ENCODE results near the gene EIF4B. TPM values are rescaled to one million over a fixed set of nuclear protein-coding genes. Genes with fewer than 3 reads are reported as not detected.

The EIF4B gene
- total and polyA plus RNA-seq, 9 of the 15 experiments (the other 6 are each of a cell fraction or from before 2014, with no cell fraction given): 138 to 669 (median 552) TPM

DNA sequence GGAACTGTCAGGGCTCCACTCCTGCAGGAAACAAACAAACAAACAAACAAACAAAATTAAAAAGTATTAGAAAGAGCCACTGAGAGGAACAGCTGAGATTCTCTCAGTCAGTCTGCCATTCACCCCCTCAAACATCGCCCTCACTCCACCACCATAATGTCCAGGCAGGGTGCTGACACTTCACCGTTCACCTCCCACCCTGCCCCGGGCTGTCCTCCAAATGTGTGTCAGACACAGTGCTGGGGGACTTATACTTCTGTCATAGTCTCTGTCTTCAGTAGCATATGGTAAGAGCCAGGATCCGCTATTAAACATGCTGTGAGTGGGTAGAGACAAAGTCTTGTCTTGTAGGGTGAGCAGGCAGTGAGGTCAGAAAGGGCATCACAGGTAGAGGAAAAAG is 29.1 kb upstream of the EIF4B start:
- Histone ChIP-seq H3K4me2 (ENCODE audit: insufficient read depth, low read length) (no peak overlapping the region), H3K9ac (ENCODE audit: insufficient read depth in 1 of 2, low read depth in 2 of 2, low read length in 2 of 2) (no peak overlapping the region), H3K79me2 (ENCODE audit: control insufficient read depth, insufficient read depth, low read length) (no peaks in the 10 kb centered on the region), H3K27me3 (ENCODE audit: control insufficient read depth in 2 of 2, insufficient read depth in 2 of 2, low read length in 2 of 2) (no peaks in the 10 kb centered on the region), H3K27ac (ENCODE audit: extremely low read depth, low read depth, low read length) (no peak overlapping the region), H3K4me3 (no peak overlapping the region), H3K36me3 (ENCODE audit: control insufficient read depth, insufficient read depth, low read length) (no peaks in the 10 kb centered on the region), H2AFZ (ENCODE audit: low read depth, low read length) (peak overlapping the region; percentile 19; the same call in 1 of the 2 replicates), H3K4me1 (replicated peaks in 1 of 2; ENCODE audit: control insufficient read depth in 2 of 2, insufficient read depth in 2 of 2, low read length in 2 of 2) (peaks cover 13 to 26% of the 10 kb centered on the region in 2 experiments; a peak in 3 of 5 replicates), H4K20me1 (replicated peaks; ENCODE audit: control insufficient read depth, insufficient read depth, low read length) (no peaks in the 10 kb centered on the region), H3K9me3 (replicated peaks; ENCODE audit: control insufficient read depth, insufficient read depth, low read depth, low read length) (no peaks in the 10 kb centered on the region), H3K9me1 (ENCODE audit: control insufficient read depth, insufficient read depth, low read length) (peaks cover 6% of the 10 kb centered on the region)
- FAIRE-seq (no peak), DNase-seq (ENCODE audit: extremely low read depth in 1 of 4, low spot score in 3 of 4) (no peak), ATAC-seq (no peak)
- CTCF ChIA-PET (ENCODE audit: low intra/inter-chr PET ratio): interaction anchor here (0.6 to 10.4 kb wide), 3 partner anchors 9 to 93 kb away, joined by 3 to 398 read pairs (median 4); no protein-coding TSS in a partner anchor
- in situ Hi-C loops (cut with MboI): no loop called here
- 25% methylated on average over 4 of the region's 4 CpGs for WGBS (ENCODE audit: insufficient coverage, low coverage, missing lambda C conversion rate)
- intact Hi-C loops (cut with micrococcal nuclease): no loop called here
- BruUV-seq (replicated peaks): no TSS peak
- TF ChIP-seq, protein P1, sequence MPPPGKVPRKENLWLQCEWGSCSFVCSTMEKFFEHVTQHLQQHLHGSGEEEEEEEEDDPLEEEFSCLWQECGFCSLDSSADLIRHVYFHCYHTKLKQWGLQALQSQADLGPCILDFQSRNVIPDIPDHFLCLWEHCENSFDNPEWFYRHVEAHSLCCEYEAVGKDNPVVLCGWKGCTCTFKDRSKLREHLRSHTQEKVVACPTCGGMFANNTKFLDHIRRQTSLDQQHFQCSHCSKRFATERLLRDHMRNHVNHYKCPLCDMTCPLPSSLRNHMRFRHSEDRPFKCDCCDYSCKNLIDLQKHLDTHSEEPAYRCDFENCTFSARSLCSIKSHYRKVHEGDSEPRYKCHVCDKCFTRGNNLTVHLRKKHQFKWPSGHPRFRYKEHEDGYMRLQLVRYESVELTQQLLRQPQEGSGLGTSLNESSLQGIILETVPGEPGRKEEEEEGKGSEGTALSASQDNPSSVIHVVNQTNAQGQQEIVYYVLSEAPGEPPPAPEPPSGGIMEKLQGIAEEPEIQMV (tag; conservative IDR thresholded peaks at IDR 0.05; ENCODE audit: low read depth): no peak
- no peak for TF ChIP-seq MED1 (CRISPR knock-in tag; IDR thresholded peaks at IDR 0.05; ENCODE audit: borderline replicate concordance)
- no peak for TF ChIP-seq FUS (optimal IDR thresholded peaks at IDR 0.05; ENCODE audit: low read depth, low read length)
- no peak for TF ChIP-seq ESRRA (IDR thresholded peaks at IDR 0.05; ENCODE audit: borderline replicate concordance, low read depth)
- no peak for TF ChIP-seq SRSF1 (IDR thresholded peaks at IDR 0.05; ENCODE audit: low read depth, low read length)
- TF ChIP-seq NFYB (IDR thresholded peaks at IDR 0.05; ENCODE audit: extremely low read depth, insufficient read length): no peak
- no peak for TF ChIP-seq XRCC3 (IDR thresholded peaks at IDR 0.05)
- TF ChIP-seq POLR2H (tag; IDR thresholded peaks at IDR 0.05; ENCODE audit: low read depth): no peak
- no peak for TF ChIP-seq TSC22D4 (tag; IDR thresholded peaks at IDR 0.05)
- no peak for TF ChIP-seq NCOA2 (IDR thresholded peaks at IDR 0.05; ENCODE audit: partially characterized antibody in 2 of 2)
- TF ChIP-seq, protein P2, sequence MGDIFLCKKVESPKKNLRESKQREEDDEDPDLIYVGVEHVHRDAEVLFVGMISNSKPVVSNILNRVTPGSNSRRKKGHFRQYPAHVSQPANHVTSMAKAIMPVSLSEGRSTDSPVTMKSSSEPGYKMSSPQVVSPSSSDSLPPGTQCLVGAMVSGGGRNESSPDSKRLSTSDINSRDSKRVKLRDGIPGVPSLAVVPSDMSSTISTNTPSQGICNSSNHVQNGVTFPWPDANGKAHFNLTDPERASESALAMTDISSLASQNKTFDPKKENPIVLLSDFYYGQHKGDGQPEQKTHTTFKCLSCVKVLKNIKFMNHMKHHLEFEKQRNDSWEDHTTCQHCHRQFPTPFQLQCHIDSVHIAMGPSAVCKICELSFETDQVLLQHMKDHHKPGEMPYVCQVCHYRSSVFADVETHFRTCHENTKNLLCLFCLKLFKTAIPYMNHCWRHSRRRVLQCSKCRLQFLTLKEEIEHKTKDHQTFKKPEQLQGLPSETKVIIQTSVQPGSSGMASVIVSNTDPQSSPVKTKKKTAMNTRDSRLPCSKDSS (IDR thresholded peaks at IDR 0.05; ENCODE audit: low read depth, partially characterized antibody): no peak
- POLR2A ChIA-PET: interaction anchor here (0.8 kb wide), 1 partner anchor 12 kb away, joined by 5 read pairs; no protein-coding TSS in a partner anchor
